RWPE1 (cell line): ENCODE measurements around the gene C1QTNF8.

ENCODE experiments used
- CTCF ChIA-PET: fragments of 350-600 bp; sonication (Branson Sonifier 250); formaldehyde crosslinking; extraction: SDS; loops from one replicate; lab custom pipeline; 2021; lab: Yijun Ruan, JAX
- POLR2A ChIA-PET: fragments of 400-600 bp; formaldehyde crosslinking; extraction: SDS; loops from one replicate; lab custom pipeline; 2020; ENCODE audit warnings: antibody characterized with exemption; ENCODE audit not compliant: low non-redundant PET; lab: Yijun Ruan, JAX
- DNase-seq: peaks from one replicate; pipeline ENCODE4 v3.0.0; 2012; ENCODE audit warnings: low spot score
- H3K27ac ChIP-seq: fragments of 450-650 bp; 2 replicates; pipeline ENCODE4 v1.5.1; 2017
- TF ChIP-seq, protein P1 (sequence below): fragments of 450-650 bp; conservative IDR thresholded peaks from 2 replicates; pipeline ENCODE4 v1.5.1; 2017; ENCODE audit warnings: low read depth, mild to moderate bottlenecking

The C1QTNF8 gene

DNA sequence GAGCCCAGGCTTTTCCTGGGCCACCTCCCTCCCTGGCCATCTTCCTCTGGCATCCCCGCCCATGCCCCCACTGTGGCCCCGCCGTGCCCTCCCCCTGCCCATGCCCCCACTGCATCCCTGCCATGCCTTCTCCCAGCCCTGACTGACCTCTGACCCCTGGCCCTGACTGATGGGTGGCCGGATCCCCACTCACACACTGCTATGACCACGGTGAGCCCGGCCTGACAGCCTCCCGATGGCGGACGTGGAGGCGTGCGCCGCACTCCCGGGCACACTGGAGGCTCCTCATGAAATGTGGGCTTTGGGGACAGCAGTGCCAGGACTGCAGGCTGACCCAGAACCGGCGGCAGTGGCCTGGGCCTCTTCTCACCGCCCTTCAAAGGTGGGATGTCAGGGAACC is 10.6 kb upstream of the C1QTNF8 start:
- TF ChIP-seq, protein P1, sequence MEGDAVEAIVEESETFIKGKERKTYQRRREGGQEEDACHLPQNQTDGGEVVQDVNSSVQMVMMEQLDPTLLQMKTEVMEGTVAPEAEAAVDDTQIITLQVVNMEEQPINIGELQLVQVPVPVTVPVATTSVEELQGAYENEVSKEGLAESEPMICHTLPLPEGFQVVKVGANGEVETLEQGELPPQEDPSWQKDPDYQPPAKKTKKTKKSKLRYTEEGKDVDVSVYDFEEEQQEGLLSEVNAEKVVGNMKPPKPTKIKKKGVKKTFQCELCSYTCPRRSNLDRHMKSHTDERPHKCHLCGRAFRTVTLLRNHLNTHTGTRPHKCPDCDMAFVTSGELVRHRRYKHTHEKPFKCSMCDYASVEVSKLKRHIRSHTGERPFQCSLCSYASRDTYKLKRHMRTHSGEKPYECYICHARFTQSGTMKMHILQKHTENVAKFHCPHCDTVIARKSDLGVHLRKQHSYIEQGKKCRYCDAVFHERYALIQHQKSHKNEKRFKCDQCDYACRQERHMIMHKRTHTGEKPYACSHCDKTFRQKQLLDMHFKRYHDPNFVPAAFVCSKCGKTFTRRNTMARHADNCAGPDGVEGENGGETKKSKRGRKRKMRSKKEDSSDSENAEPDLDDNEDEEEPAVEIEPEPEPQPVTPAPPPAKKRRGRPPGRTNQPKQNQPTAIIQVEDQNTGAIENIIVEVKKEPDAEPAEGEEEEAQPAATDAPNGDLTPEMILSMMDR = 0 out of 2 replicates have a peak, but pooled peaks have one; percentile 3
- no peak overlapping the region for H3K27ac ChIP-seq
- POLR2A ChIA-PET = no interaction called here
- CTCF ChIA-PET = interaction anchor here (1.1 kb wide), 1 partner anchor 88 kb away, joined by 3 read pairs; no protein-coding TSS in a partner anchor
- no peak for DNase-seq

DNA sequence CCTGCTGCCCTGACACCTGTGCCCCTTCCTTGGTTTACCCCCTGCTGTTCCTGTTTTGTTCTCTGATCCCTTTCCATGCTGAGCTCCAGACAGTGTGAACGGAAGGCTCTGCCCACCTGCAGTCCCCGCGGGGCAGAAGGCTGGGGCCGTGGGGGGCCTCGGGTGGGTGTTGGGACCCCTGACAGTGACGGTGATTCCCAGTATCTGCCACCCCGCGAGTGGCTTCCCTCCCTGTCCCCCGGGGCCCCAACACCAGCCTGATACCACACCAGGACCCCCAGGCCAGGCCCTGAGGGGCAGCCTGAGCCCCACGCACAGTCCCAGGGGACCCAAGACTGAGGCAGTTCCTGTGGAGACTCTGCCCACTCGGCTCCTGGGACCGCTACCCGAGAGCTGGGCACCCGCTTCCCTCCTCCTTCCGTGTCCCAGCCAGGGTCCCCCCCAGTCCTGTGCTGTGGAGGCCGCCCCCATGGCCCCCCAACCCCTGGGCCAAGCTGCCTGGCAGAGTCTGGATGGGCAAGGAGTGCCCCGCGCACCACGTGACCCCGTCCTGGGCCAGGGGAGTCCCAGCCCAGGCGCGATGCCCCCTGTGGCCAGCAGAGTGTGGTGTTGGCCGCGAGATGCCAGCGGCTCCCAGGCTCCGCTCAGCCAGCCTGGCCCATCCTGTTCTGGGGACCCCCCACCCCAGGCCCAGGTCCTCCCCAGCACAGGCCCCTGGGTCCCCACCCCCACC is 10.0 kb upstream of the C1QTNF8 start:
- H3K27ac ChIP-seq = no peak overlapping the region
- ChIA-PET POLR2A (no interaction called here), CTCF (interaction anchor here (0.6 to 1.1 kb wide), 5 partner anchors 11 to 104 kb away, joined by 3 to 5 read pairs (median 3); no protein-coding TSS in a partner anchor)
- TF ChIP-seq, protein P1 = peak; percentile 73
- peak; percentile 85 for DNase-seq

GRCh38 chr16:1103636-1103980 is 7.6 kb upstream of the C1QTNF8 start:
- no peak for DNase-seq

GRCh38 chr16:1102921-1103635 is 7.0 kb upstream of the C1QTNF8 start:
- peak; percentile 72 for DNase-seq
- TF ChIP-seq, protein P1 = peak; percentile 76
- CTCF ChIA-PET = interaction anchor here (0.5 to 1.7 kb wide), 7 partner anchors 17 to 394 kb away, joined by 3 to 5 read pairs (median 3); no protein-coding TSS in a partner anchor
- POLR2A ChIA-PET = no interaction called here
- H3K27ac ChIP-seq = no peak overlapping the region

More at GRCh38 chr16:1103636-1103980, 7.6 kb upstream of the C1QTNF8 start:
- CTCF ChIA-PET = interaction anchor here (0.9 to 1.7 kb wide), 3 partner anchors 35 to 394 kb away, joined by 3 to 5 read pairs (median 3); no protein-coding TSS in a partner anchor
- TF ChIP-seq, protein P1 = no peak
- H3K27ac ChIP-seq = no peak overlapping the region
- POLR2A ChIA-PET = no interaction called here

DNA sequence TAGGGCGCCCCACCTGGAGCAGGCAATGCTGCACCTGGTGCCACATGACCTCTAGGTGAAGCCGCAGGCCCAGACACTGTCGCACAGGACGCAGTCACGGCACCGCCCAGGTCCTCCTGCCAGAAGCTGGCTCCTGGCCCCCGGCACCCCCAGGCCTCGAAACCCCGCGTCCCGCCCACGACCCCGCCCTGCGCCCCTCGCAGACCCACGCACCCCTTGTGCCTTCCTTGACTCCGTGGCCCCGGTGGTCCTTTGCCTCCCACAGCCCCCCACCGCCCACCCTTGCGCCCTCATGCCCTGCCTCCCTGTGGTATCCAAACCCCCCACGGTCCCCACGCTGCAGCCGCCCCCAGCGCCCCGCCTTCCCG is 6.3 kb upstream of the C1QTNF8 start:
- H3K27ac ChIP-seq = no peak overlapping the region
- ChIA-PET POLR2A (no interaction called here), CTCF (interaction anchor here (1.0 to 1.7 kb wide), 2 partner anchors 34 to 105 kb away, joined by 3 to 5 read pairs; no protein-coding TSS in a partner anchor)
- DNase-seq = no peak
- TF ChIP-seq, protein P1 = no peak

DNA sequence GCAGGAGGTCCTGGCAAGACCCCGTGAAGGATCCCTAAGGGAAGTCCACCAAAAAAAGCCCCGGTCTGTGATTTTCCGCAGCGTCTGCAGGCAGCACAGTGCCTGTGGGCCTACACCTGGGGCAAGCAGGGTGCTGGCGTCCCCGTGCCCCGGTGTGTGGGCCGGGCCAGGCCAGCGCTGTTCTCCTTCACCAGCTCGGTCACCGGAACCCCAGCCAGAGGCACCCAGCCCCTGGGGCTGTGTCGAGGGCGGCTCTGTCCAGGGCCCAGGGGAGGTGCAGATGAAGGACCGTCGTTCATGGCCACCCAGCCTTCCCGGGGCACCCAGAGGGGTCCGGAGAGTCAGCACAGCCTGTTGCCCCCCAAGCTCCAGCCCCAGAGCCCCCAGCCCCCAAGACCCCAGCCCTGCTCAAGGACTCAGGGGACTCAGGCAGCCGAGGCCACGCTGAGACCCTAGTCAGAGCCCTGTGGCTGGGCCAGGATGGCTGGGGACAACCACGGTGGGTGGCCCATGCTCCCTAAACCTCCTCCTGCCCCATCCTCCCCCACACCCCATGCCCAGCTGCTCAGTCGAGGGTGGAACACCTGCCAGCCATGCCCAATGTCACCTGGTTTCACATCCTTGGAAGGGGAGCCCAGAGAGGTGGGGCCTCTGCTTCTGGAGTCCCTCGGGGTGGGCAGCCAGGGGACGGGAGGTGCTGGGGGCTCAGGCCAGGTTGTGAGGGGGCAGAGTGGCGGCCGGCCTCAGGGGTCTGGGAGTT is 5.7 kb upstream of the C1QTNF8 start:
- TF ChIP-seq, protein P1 = no peak
- ChIA-PET CTCF (interaction anchor here (0.6 to 1.5 kb wide), 2 partner anchors 35 to 44 kb away, joined by 3 to 9 read pairs; no protein-coding TSS in a partner anchor), POLR2A (no interaction called here)
- DNase-seq = no peak
- H3K27ac ChIP-seq = no peak overlapping the region
